Upper lobe of right lung (tissue), 1 donor: ENCODE data around the gene VAMP5. TPM values are rescaled to one million over a fixed set of nuclear protein-coding genes. Genes with fewer than 3 reads are reported as not detected.
A peak's percentile ranks its signal among the peaks of the same experiment; 100 is the strongest.

Source experiments
- ATAC-seq: fragments of 200-7000 bp; cut with Tn5 transposase; one replicate; pipeline ENCODE4 v1.9.1; 2020; ENCODE audit warnings: mild to moderate bottlenecking, moderate library complexity
- DNase-seq: peaks from one replicate; pipeline ENCODE4 v3.0.0-alpha.2; 2020
- H3K27ac ChIP-seq: fragments of 200-600 bp; one replicate; pipeline ENCODE4 v1.8.0; 2022
- H3K27me3 ChIP-seq: fragments of 200-600 bp; one replicate; pipeline ENCODE4 v1.8.0; 2022; ENCODE audit warnings: mild to moderate bottlenecking
- H3K36me3 ChIP-seq: fragments of 200-600 bp; one replicate; pipeline ENCODE4 v1.8.0; 2022
- H3K4me1 ChIP-seq: fragments of 200-600 bp; one replicate; pipeline ENCODE4 v1.8.0; 2022
- H3K4me3 ChIP-seq: fragments of 200-600 bp; one replicate; pipeline ENCODE4 v1.8.0; 2022; ENCODE audit warnings: mild to moderate bottlenecking
- H3K9me3 ChIP-seq: fragments of 200-600 bp; one replicate; pipeline ENCODE4 v1.8.0; 2022
- intact Hi-C: fragments of 100-400 bp; cut with DNase I; formaldehyde crosslinking; loops from one replicate; pipeline ENCODE4 v1.11.0; 2022
- total RNA-seq: library from RNA; stranded (reverse); fragmentation: NEBNext Ultra II Directional; extraction: Animal tissue kit (Norgen Biotek cat#: 25700); gene quantifications from one replicate; pipeline ENCODE4 v1.2.1, GENCODE V29; 2021
- TF ChIP-seq, protein P1 (sequence below): fragments of 200-600 bp; IDR thresholded peaks from one replicate; pipeline ENCODE4 v1.8.0; 2022; ENCODE audit warnings: antibody characterized with exemption
- donor health status: DM: no; HTN: yes; CAD: no; lungs with severe emphysema.

VAMP5 gene
- total RNA-seq, 1 donor from 2014 or later = 84.8 TPM

DNA sequence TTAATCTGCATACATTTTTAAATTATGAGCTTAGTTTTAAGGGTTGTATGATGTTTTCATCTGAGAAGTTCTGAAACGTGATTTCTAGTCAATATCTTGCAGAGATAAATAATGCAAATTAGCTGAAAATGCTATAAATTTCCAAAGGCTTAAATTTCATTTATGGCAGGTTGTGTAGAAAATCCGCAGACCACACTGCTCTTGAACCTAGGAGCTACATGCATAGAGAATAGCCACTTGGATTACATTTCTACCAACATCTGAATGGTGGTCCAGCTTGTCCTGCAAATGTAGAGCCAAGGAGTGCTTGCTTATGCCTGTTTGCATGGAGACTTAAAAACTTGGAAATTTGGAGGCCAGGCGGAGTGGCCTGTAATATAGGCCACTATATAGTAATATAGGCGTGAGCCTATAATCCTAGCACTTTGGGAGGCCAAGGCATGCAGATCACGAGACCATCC is 38.4 kb upstream of the VAMP5 start:
- TF ChIP-seq, protein P1, sequence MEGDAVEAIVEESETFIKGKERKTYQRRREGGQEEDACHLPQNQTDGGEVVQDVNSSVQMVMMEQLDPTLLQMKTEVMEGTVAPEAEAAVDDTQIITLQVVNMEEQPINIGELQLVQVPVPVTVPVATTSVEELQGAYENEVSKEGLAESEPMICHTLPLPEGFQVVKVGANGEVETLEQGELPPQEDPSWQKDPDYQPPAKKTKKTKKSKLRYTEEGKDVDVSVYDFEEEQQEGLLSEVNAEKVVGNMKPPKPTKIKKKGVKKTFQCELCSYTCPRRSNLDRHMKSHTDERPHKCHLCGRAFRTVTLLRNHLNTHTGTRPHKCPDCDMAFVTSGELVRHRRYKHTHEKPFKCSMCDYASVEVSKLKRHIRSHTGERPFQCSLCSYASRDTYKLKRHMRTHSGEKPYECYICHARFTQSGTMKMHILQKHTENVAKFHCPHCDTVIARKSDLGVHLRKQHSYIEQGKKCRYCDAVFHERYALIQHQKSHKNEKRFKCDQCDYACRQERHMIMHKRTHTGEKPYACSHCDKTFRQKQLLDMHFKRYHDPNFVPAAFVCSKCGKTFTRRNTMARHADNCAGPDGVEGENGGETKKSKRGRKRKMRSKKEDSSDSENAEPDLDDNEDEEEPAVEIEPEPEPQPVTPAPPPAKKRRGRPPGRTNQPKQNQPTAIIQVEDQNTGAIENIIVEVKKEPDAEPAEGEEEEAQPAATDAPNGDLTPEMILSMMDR = no peak
- peaks cover 26% of the 10 kb centered on the region for H3K4me1 ChIP-seq
- no peak overlapping the region for H3K4me3 ChIP-seq
- H3K36me3 ChIP-seq = peaks cover 99% of the 10 kb centered on the region
- no peaks in the 10 kb centered on the region for H3K27me3 ChIP-seq
- H3K9me3 ChIP-seq = no peaks in the 10 kb centered on the region
- DNase-seq (no peak), ATAC-seq (no peak)
- intact Hi-C loops = loop anchor here (2.0 kb wide), 1 partner anchor 125 kb away; no protein-coding TSS in a partner anchor
- H3K27ac ChIP-seq = no peak overlapping the region

DNA sequence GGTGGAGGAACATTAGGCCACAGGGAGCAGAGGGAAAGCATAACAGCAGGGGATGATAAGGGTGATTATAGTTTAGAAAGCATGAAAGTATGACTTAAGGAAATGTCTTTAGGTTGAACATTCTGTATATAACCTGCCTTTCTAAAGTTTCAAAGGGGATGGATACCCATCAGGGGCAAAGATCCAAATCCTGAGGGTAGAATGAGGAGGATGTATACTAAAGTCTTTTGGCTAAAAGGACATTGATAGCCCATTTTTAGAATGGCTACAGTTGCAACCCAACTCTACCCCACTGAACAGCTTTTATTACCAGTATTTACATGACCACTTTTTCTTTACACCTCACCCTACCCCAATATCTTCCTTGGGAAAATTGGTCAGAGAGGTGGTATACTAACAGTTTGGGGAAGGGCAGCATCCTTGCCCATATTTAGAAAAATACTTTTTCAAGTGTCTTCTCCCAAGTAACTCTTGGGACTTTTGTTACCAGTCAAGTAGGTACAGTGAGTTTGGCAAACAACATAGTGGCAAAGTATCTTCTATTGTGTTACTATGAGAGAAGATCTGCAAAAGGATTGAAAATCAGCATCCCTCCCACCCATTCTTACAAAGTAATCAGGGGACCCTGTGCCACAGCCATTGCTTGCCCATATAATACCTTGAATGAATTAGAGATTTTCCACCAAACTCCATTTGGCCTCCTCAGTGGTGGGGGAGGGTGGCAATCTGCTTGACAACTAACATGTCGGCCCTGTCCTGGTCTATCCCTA is 37.0 kb upstream of the VAMP5 start:
- intact Hi-C loops = loop anchor here (2.0 kb wide), 1 partner anchor 126 kb away; no protein-coding TSS in a partner anchor

DNA sequence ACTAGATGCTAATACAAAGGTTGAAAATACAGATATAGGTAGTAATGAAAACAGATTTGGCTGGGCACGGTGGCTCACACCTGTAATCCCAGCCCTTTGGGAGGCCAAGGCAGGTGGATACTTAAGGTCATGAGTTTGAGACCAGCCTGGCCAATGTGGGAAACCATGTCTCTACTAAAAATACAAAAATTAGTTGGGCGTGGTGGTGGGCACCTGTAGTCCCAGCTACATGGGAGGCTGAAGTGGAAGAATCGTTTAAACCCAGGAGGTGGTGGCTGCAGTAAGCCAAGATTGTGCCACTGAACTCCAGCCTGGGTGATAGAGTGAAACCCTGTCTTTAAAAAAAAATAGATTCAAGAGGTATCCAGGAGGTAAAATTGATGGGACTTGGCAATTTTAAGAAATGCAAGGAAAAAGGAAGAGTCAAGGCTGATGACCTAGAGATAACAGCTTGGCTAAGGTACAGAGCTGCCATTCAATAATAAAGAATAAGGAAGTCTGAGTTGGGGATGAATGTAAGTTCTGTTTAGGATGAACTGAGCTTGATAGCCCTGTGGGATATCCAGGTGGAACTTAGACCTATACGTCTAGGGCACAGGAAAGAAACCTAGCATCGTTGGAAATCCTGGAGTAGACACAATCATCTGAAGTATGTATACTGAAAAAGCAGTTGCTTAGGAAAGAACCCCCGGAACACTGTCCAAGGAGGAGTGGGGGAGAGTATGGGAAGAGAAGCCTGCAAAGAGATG is 36.2 kb upstream of the VAMP5 start:
- Histone ChIP-seq H3K9me3 (no peaks in the 10 kb centered on the region), H3K36me3 (peaks cover 97% of the 10 kb centered on the region), H3K27ac (no peak overlapping the region), H3K4me1 (peaks cover 8% of the 10 kb centered on the region), H3K4me3 (no peak overlapping the region), H3K27me3 (no peaks in the 10 kb centered on the region)
- ATAC-seq = no peak
- DNase-seq = no peak
- intact Hi-C loops = loop anchor here (2.0 kb wide), 1 partner anchor 127 kb away; no protein-coding TSS in a partner anchor
- TF ChIP-seq, protein P1 = no peak

More for the DNA sequence above, 37.0 kb upstream of the VAMP5 start:
- Histone ChIP-seq H3K4me3 (no peak overlapping the region), H3K4me1 (peaks cover 13% of the 10 kb centered on the region), H3K27me3 (no peaks in the 10 kb centered on the region), H3K27ac (no peak overlapping the region), H3K36me3 (peaks cover 97% of the 10 kb centered on the region), H3K9me3 (no peaks in the 10 kb centered on the region)
- ATAC-seq = no peak
- TF ChIP-seq, protein P1 = no peak
- no peak for DNase-seq

DNA sequence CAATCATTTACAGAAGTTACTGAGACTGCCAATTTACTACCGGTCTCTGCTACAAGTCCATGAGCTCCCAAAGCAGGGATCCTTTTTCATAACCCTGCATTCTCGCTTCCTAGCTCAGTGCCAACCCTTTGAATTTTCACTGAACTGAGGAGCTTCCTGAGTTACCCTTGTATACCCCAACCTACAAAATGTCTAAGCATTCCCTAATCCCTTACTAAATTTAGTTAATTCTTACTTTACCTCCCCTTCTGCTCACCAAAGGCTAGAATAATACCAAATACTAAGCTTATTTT is 35.7 kb upstream of the VAMP5 start:
- Histone ChIP-seq H3K27ac (no peak overlapping the region), H3K4me1 (peaks cover 5% of the 10 kb centered on the region)
- DNase-seq = no peak

DNA sequence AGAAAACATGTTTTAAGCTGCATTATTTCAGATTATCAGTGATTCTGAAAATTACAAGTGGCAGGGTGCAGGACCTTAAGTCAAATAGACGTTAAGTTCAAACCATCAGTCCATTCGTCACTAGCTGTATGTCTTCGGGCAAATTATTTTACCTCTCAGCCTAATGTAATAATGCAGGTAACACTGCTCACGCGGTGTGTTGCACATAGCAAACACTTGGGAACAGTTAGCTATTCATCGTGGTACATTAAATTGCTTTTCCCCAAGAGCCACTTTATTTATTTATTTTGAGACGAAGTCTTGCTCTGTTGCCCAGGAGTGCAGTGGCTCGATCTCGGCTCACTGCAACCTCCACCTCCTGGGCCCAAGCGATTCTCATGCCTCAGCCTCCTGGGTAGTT is 35.1 kb upstream of the VAMP5 start:
- TF ChIP-seq, protein P1 = no peak
- no peaks in the 10 kb centered on the region for H3K27me3 ChIP-seq
- peaks cover 5% of the 10 kb centered on the region for H3K4me1 ChIP-seq
- H3K27ac ChIP-seq = peak overlapping the region; percentile 20
- no peak for ATAC-seq
- peaks cover 97% of the 10 kb centered on the region for H3K36me3 ChIP-seq
- H3K9me3 ChIP-seq = no peaks in the 10 kb centered on the region
- intact Hi-C loops = no loop called here
- H3K4me3 ChIP-seq = no peak overlapping the region
- DNase-seq = no peak

More for the DNA sequence above, 35.7 kb upstream of the VAMP5 start:
- intact Hi-C loops = no loop called here
- peaks cover 97% of the 10 kb centered on the region for H3K36me3 ChIP-seq
- TF ChIP-seq, protein P1 = no peak
- ATAC-seq = no peak
- H3K27me3 ChIP-seq = no peaks in the 10 kb centered on the region
- no peaks in the 10 kb centered on the region for H3K9me3 ChIP-seq
- H3K4me3 ChIP-seq = no peak overlapping the region
